Measurements from ENCODE around the gene SLC45A1. TPM values are rescaled to one million over a fixed set of nuclear protein-coding genes. Genes with fewer than 3 reads are reported as not detected.
A peak's percentile ranks its signal among the peaks of the same experiment; 100 is the strongest.

The SLC45A1 gene
- total RNA-seq, 2 donors from 2014 or later, result 1.0 to 3.0 TPM

DNA sequence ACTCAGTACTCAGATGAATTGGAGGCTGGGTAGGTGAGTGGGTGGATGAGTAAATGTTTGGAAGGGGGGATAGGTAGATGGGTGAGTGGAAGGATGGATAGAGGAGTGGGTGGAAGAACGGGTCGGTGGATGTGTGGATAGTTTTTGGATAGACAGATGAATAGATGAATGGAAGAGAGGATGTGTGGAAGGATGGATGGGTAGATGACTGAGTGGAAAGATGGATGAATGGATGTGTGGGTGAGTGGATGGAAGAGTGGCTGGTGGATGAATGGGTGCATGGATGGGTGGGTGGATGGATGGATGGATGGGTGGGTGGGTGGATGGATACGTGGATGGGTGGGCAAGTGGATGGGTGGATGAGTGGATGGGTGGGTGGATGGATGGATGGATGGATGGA, 3.7 kb downstream of the SLC45A1 start:
- DNase-seq (ENCODE audit: low spot score), result no peak
- Histone ChIP-seq H3K4me1 (peaks cover 0 to 25% of the 10 kb centered on the region in 2 donors), H3K27me3 (no peaks in the 10 kb centered on the region), H3K36me3 (no peaks in the 10 kb centered on the region), H3K27ac (no peak overlapping the region), H3K9me3 (no peaks in the 10 kb centered on the region), H3K4me3 (no peak overlapping the region)
- TF ChIP-seq, protein P1, sequence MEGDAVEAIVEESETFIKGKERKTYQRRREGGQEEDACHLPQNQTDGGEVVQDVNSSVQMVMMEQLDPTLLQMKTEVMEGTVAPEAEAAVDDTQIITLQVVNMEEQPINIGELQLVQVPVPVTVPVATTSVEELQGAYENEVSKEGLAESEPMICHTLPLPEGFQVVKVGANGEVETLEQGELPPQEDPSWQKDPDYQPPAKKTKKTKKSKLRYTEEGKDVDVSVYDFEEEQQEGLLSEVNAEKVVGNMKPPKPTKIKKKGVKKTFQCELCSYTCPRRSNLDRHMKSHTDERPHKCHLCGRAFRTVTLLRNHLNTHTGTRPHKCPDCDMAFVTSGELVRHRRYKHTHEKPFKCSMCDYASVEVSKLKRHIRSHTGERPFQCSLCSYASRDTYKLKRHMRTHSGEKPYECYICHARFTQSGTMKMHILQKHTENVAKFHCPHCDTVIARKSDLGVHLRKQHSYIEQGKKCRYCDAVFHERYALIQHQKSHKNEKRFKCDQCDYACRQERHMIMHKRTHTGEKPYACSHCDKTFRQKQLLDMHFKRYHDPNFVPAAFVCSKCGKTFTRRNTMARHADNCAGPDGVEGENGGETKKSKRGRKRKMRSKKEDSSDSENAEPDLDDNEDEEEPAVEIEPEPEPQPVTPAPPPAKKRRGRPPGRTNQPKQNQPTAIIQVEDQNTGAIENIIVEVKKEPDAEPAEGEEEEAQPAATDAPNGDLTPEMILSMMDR (IDR thresholded peaks at IDR 0.05), result no peak

DNA sequence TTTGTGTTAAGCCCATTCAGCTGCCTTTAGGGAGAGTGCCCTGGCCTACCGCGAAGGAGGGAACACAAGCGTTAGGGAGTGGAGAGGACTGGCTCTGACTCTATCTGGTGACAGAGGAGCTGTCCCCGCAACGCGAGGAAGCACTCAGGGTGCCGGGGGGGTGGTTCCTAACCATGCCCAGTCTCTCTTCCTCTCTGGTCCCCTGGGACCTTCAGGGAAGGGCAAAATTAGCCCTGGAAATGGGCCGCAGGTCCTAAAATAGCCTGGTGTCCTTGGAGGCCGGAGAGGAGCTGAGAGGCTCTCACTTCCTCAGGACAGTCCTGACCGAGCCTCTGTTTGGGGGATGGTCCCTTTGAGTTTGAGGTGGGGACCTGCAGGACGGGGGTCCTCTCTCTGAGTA, 5.8 kb downstream of the SLC45A1 start:
- TF ChIP-seq, protein P1 (IDR thresholded peaks at IDR 0.05), result no peak
- DNase-seq (ENCODE audit: low spot score), result no peak
- Histone ChIP-seq H3K4me1 (peaks cover 0 to 12% of the 10 kb centered on the region in 2 donors), H3K27me3 (no peaks in the 10 kb centered on the region), H3K4me3 (no peak overlapping the region), H3K9me3 (no peaks in the 10 kb centered on the region), H3K36me3 (peaks cover 5% of the 10 kb centered on the region), H3K27ac (peak overlapping the region; percentile 4 to 74)

DNA sequence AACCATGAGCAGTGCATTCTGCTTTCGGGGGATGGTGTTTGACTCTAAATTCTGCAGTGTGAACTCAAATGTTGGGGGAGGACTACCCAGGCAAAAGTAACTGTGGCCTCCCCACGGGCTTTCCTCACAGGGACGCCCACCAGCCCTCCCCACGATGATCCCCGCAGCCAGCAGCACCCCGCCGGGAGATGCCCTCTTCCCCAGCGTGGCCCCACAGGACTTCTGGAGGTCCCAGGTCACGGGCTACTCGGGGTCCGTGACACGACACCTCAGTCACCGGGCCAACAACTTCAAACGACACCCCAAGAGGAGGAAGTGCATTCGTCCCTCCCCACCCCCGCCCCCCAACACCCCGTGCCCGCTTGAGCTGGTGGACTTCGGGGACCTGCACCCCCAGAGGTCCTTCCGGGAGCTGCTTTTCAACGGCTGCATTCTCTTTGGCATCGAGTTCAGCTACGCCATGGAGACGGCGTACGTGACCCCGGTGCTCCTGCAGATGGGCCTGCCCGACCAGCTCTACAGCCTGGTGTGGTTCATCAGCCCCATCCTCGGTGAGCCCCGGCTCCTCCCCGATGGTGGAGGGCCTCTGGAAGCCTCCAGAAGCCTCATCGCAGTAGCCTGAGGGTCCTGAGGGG, 6.4 kb downstream of the SLC45A1 start:
- TF ChIP-seq, protein P1 (IDR thresholded peaks at IDR 0.05), result no peak
- DNase-seq (ENCODE audit: low spot score), result no peak
- H3K4me3 ChIP-seq, result no peak overlapping the region
- H3K27ac ChIP-seq, result peak overlapping the region; percentile 4 to 74
- peaks cover 5% of the 10 kb centered on the region for H3K36me3 ChIP-seq
- no peaks in the 10 kb centered on the region for H3K9me3 ChIP-seq
- no peaks in the 10 kb centered on the region for H3K27me3 ChIP-seq
- H3K4me1 ChIP-seq, result peaks cover 0 to 10% of the 10 kb centered on the region in 2 donors

DNA sequence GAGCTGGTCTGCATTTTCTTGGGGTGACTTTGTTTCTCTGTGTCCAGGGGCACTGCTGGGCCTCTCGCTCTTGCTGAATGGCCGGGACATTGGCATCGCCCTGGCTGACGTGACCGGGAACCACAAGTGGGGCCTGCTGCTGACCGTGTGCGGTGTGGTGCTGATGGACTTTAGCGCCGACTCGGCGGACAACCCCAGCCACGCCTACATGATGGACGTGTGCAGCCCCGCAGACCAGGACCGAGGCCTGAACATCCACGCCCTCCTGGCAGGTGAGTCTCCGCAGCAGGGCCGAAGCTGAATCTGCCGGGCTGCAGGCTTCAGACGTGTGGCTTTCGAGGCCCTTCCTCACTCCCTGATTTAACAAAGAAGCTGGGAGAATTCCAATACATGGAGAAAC, 7.9 kb downstream of the SLC45A1 start:
- Histone ChIP-seq H3K36me3 (peaks cover 5% of the 10 kb centered on the region), H3K4me3 (no peak overlapping the region), H3K27ac (no peak overlapping the region), H3K9me3 (no peaks in the 10 kb centered on the region), H3K4me1 (peaks cover 0 to 10% of the 10 kb centered on the region in 2 donors), H3K27me3 (no peaks in the 10 kb centered on the region)
- no peak for DNase-seq (ENCODE audit: low spot score)
- TF ChIP-seq, protein P1 (IDR thresholded peaks at IDR 0.05), result no peak

DNA sequence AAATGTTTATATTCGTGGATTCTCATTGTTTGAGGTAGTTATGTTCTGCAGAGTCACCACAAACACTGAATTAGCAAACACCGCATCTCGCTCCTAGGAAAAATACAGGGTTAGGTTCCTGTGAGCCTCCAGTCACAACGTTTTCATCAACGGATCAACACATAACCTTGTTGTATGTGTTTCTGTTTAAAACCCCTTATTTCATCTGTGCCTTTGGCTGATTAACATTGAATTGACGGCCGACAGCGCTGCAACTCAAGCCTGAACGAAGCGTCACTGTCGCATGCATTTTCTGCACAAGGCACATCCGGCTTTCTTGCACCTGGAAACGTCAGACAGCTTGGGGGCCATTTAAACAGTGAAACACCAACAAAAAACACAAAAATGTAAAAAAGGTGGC, 8.4 kb downstream of the SLC45A1 start:
- Histone ChIP-seq H3K4me3 (no peak overlapping the region), H3K27me3 (no peaks in the 10 kb centered on the region), H3K27ac (no peak overlapping the region), H3K36me3 (peaks cover 5% of the 10 kb centered on the region), H3K4me1 (peaks cover 0 to 10% of the 10 kb centered on the region in 2 donors), H3K9me3 (no peaks in the 10 kb centered on the region)
- TF ChIP-seq, protein P1 (IDR thresholded peaks at IDR 0.05), result no peak
- no peak for DNase-seq (ENCODE audit: low spot score)

DNA sequence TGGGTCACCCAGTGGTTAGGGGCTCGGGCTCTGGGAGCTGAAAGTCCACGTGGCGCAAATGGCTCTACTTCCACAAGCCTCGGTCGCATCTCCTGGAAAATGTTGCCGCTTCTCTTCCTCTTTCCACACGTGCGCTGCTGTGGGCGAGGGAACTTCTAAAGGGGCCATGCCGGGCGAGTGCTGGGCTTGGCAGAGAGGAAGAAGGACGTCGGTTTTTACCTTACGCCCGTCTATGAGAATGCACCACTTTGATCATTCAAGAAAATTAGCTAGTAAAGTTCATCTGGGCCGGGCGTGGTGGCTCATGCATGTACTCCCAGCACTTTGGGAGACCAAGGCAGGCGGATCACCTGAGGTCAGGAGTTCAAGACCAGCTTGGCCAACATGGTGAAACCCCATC, 10.4 kb downstream of the SLC45A1 start:
- Histone ChIP-seq H3K4me1 (peaks cover 0 to 10% of the 10 kb centered on the region in 2 donors), H3K9me3 (no peaks in the 10 kb centered on the region), H3K27ac (no peak overlapping the region), H3K27me3 (no peaks in the 10 kb centered on the region), H3K4me3 (no peak overlapping the region), H3K36me3 (peaks cover 5% of the 10 kb centered on the region)
- DNase-seq (ENCODE audit: low spot score), result no peak
- TF ChIP-seq, protein P1 (IDR thresholded peaks at IDR 0.05), result no peak

All from right atrium auricular region (tissue), 2 donors.